ENCODE data around the gene HS6ST3. TPM values are rescaled to one million over a fixed set of nuclear protein-coding genes. Genes with fewer than 3 reads are reported as not detected.

The HS6ST3 gene
- total and polyA plus RNA-seq, 2 donors (not counting 1 experiment from before 2014, with no cell fraction given), result not detected

GRCh38 chr13:96080676-96081075, 9.2 kb upstream of the HS6ST3 start:
- Histone ChIP-seq H3K36me3 (ENCODE audit: control insufficient read depth, insufficient read depth, low read length) (no peaks in the 10 kb centered on the region), H3K9me3 (ENCODE audit: control insufficient read depth, insufficient read depth, low read depth, low read length) (no peaks in the 10 kb centered on the region), H3K79me2 (ENCODE audit: control insufficient read depth, insufficient read depth, low read length) (no peaks in the 10 kb centered on the region), H3K4me3 (replicated peaks in 1 of 4; ENCODE audit: control extremely low read depth in 1 of 4, insufficient read depth in 1 of 4, low read depth in 3 of 4, low read length in 4 of 4) (no peak overlapping the region), H3K4me1 (ENCODE audit: control insufficient read depth, extremely low read depth, insufficient read depth, low read length) (no peaks in the 10 kb centered on the region), H3K4me2 (ENCODE audit: extremely low read depth, insufficient read depth, low read length) (no peak overlapping the region), H4K20me1 (ENCODE audit: control insufficient read depth, extremely low read depth, insufficient read depth, low read length) (no peaks in the 10 kb centered on the region), H2AFZ (ENCODE audit: low read length) (no peak overlapping the region), H3K9ac (ENCODE audit: insufficient read depth, low read length) (no peak overlapping the region), H3K27ac (ENCODE audit: insufficient read depth, low read length) (no peak overlapping the region), H3K27me3 (ENCODE audit: control insufficient read depth, insufficient read depth, low read length) (peaks cover 3% of the 10 kb centered on the region)
- DNase-seq (ENCODE audit: low read depth in 2 of 2), result no peak
- TF ChIP-seq EZH2 (IDR thresholded peaks at IDR 0.05; ENCODE audit: low read length, missing control alignments), result no peak
- TF ChIP-seq CTCF (conservative IDR thresholded peaks at IDR 0.05 in 1 of 2, IDR thresholded peaks at IDR 0.05 in 1 of 2; ENCODE audit: low read depth in 1 of 2, low read length in 2 of 2), result no peak

GRCh38 chr13:96081888-96082287, 8.0 kb upstream of the HS6ST3 start:
- no peak overlapping the region for H3K4me2 ChIP-seq (ENCODE audit: extremely low read depth, insufficient read depth, low read length)
- TF ChIP-seq EZH2 (IDR thresholded peaks at IDR 0.05; ENCODE audit: low read length, missing control alignments) (no peak), CTCF (conservative IDR thresholded peaks at IDR 0.05 in 1 of 2, IDR thresholded peaks at IDR 0.05 in 1 of 2; ENCODE audit: low read depth in 1 of 2, low read length in 2 of 2) (no peak)
- H3K36me3 ChIP-seq (ENCODE audit: control insufficient read depth, insufficient read depth, low read length), result no peaks in the 10 kb centered on the region
- H3K9ac ChIP-seq (ENCODE audit: insufficient read depth, low read length), result no peak overlapping the region
- no peak overlapping the region for H2AFZ ChIP-seq (ENCODE audit: low read length)
- no peak overlapping the region for H3K27ac ChIP-seq (ENCODE audit: insufficient read depth, low read length)
- no peak for DNase-seq (ENCODE audit: low read depth in 2 of 2)
- H4K20me1 ChIP-seq (ENCODE audit: control insufficient read depth, extremely low read depth, insufficient read depth, low read length), result no peaks in the 10 kb centered on the region
- H3K27me3 ChIP-seq (ENCODE audit: control insufficient read depth, insufficient read depth, low read length), result peaks cover 6% of the 10 kb centered on the region
- no peak overlapping the region for H3K4me3 ChIP-seq (replicated peaks in 1 of 4; ENCODE audit: control extremely low read depth in 1 of 4, insufficient read depth in 1 of 4, low read depth in 3 of 4, low read length in 4 of 4)
- H3K79me2 ChIP-seq (ENCODE audit: control insufficient read depth, insufficient read depth, low read length), result no peaks in the 10 kb centered on the region
- H3K4me1 ChIP-seq (ENCODE audit: control insufficient read depth, extremely low read depth, insufficient read depth, low read length), result no peaks in the 10 kb centered on the region
- no peaks in the 10 kb centered on the region for H3K9me3 ChIP-seq (ENCODE audit: control insufficient read depth, insufficient read depth, low read depth, low read length)

- TF ChIP-seq EZH2 (IDR thresholded peaks at IDR 0.05; ENCODE audit: low read length, missing control alignments), result no peak
- TF ChIP-seq CTCF (conservative IDR thresholded peaks at IDR 0.05 in 1 of 2, IDR thresholded peaks at IDR 0.05 in 1 of 2; ENCODE audit: low read depth in 1 of 2, low read length in 2 of 2), result no peak
- Histone ChIP-seq H3K4me1 (ENCODE audit: control insufficient read depth, extremely low read depth, insufficient read depth, low read length) (no peaks in the 10 kb centered on the region), H3K27ac (ENCODE audit: insufficient read depth, low read length) (no peak overlapping the region), H2AFZ (ENCODE audit: low read length) (no peak overlapping the region), H3K4me2 (ENCODE audit: extremely low read depth, insufficient read depth, low read length) (no peak overlapping the region), H3K9ac (ENCODE audit: insufficient read depth, low read length) (no peak overlapping the region), H3K9me3 (ENCODE audit: control insufficient read depth, insufficient read depth, low read depth, low read length) (no peaks in the 10 kb centered on the region), H3K36me3 (ENCODE audit: control insufficient read depth, insufficient read depth, low read length) (no peaks in the 10 kb centered on the region), H3K4me3 (replicated peaks in 1 of 4; ENCODE audit: control extremely low read depth in 1 of 4, insufficient read depth in 1 of 4, low read depth in 3 of 4, low read length in 4 of 4) (no peak overlapping the region), H3K79me2 (ENCODE audit: control insufficient read depth, insufficient read depth, low read length) (no peaks in the 10 kb centered on the region), H4K20me1 (ENCODE audit: control insufficient read depth, extremely low read depth, insufficient read depth, low read length) (no peaks in the 10 kb centered on the region), H3K27me3 (ENCODE audit: control insufficient read depth, insufficient read depth, low read length) (peaks cover 8% of the 10 kb centered on the region)
- peak in 1 of 2 donors; percentile 14 for DNase-seq (ENCODE audit: low read depth in 2 of 2)
These were observed 7.3 kb upstream of the HS6ST3 start for GRCh38 chr13:96082640-96083039.
